Fibroblast of villous mesenchyme (primary cell): ENCODE results near the gene GTF3C5. TPM values are rescaled to one million over a fixed set of nuclear protein-coding genes. Genes with fewer than 3 reads are reported as not detected.

Source experiments
- DNase-seq: peaks from one replicate; pipeline ENCODE4 v3.0.0-alpha.2; 2010; ENCODE audit warnings: low read depth
- H3K4me3 ChIP-seq: 2 replicates; pipeline ENCODE4 v1.5.1; 2011; ENCODE audit warnings: low read depth, mild to moderate bottlenecking, low read length
- CTCF ChIP-seq: IDR thresholded peaks from 2 replicates; pipeline ENCODE4 v1.5.1; 2012; ENCODE audit warnings: low read depth, mild to moderate bottlenecking, low read length; ENCODE audit not compliant: insufficient read depth
- total RNA-seq: library from RNA; depleted of rRNA; stranded (reverse); fragments of >200 nt; gene quantifications from 2 replicates; pipeline ENCODE4 v1.2.3, GENCODE V29; 2012

The GTF3C5 gene
- total RNA-seq, 1 donor = 30.7 TPM

GRCh38 chr9:133004999-133005760 is 25.6 kb upstream of the GTF3C5 start:
- H3K4me3 ChIP-seq = no peak overlapping the region
- TF ChIP-seq CTCF = no peak
- no peak for DNase-seq

GRCh38 chr9:133005957-133006356 is 24.8 kb upstream of the GTF3C5 start:
- TF ChIP-seq CTCF = no peak
- H3K4me3 ChIP-seq = no peak overlapping the region
- no peak for DNase-seq

DNA sequence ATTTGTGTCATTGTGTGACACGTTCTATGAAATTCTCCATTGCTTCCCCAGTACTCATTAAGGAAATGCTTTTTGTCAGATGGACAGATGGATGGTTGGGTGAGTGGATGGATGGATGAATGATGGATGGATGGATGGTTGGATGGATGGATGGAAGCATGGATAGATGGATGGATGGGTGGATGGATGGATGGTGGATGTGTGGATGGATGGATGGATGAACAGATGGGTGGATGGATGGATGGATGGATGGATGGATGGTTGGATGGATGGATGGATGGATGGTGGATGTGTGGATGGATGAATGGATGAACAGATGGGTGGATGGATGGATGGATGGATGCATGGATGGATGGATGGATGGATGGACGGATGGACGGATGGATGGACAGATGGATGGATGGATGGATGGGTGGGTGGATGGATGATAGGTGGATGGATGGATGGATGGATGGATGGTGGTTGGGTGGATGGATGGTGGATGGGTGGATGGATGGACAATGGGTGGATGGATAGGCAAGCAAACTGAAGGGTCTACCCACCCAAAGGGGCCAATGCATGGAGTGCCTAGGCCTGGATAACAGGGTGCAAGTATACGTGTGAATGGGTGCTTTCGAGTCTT is 24.0 kb upstream of the GTF3C5 start:
- TF ChIP-seq CTCF = no peak
- DNase-seq = no peak
- H3K4me3 ChIP-seq = no peak overlapping the region

- no peak overlapping the region for H3K4me3 ChIP-seq
- TF ChIP-seq CTCF = no peak
- no peak for DNase-seq
Observed at GRCh38 chr9:133008406-133008805, 22.4 kb upstream of the GTF3C5 start.

- no peak overlapping the region for H3K4me3 ChIP-seq
- no peak for TF ChIP-seq CTCF
- no peak for DNase-seq
Observed at GRCh38 chr9:133008824-133009223, 22.0 kb upstream of the GTF3C5 start.

GRCh38 chr9:133009906-133010582 is 20.8 kb upstream of the GTF3C5 start:
- no peak overlapping the region for H3K4me3 ChIP-seq
- TF ChIP-seq CTCF = no peak
- no peak for DNase-seq
